Measurements from ENCODE around the gene GGA2.

GRCh38 chr16:23514381-23515152 is 4.3 kb upstream of the GGA2 start:
- TF ChIP-seq CTCF (conservative IDR thresholded peaks at IDR 0.05; ENCODE audit: low read depth, low read length) (no peak), EZH2 (IDR thresholded peaks at IDR 0.05; ENCODE audit: low read length, unreplicated experiment) (no peak)
